GM12878 (cell line): ENCODE data around the gene MBOAT7. TPM values are rescaled to one million over a fixed set of nuclear protein-coding genes. Genes with fewer than 3 reads are reported as not detected.

ENCODE experiments used
- BMI1 ChIP-seq: fragments of 450-650 bp; IDR thresholded peaks from 2 replicates; pipeline ENCODE4 v1.6.1; 2016; ENCODE audit warnings: mild to moderate bottlenecking, moderate library complexity, borderline replicate concordance
- CEBPZ ChIP-seq: fragments of 150-350 bp; IDR thresholded peaks from 2 replicates; pipeline ENCODE4 v1.6.1; 2016; ENCODE audit warnings: low read depth, low read length
- CHD1 ChIP-seq: IDR thresholded peaks from 2 replicates; pipeline ENCODE4 v1.6.1; 2012; ENCODE audit warnings: low read depth, low read length, improper control_type of control experiment
- CHD2 ChIP-seq: IDR thresholded peaks from 2 replicates; pipeline ENCODE4 v1.6.1; 2011; ENCODE audit warnings: low read depth, low read length, improper control_type of control experiment, borderline replicate concordance
- EED ChIP-seq: sonication (generic); IDR thresholded peaks from 2 replicates; pipeline ENCODE4 v1.6.1; 2016; ENCODE audit warnings: antibody characterized with exemption, low read depth
- MTA2 ChIP-seq: fragments of 450-650 bp; IDR thresholded peaks from 2 replicates; pipeline ENCODE4 v1.6.1; 2016; ENCODE audit warnings: low read depth, mild to moderate bottlenecking, moderate library complexity
- MYC ChIP-seq: IDR thresholded peaks from 2 replicates; pipeline ENCODE4 v1.6.1; 2011; ENCODE audit warnings: mild to moderate bottlenecking, low read length, moderate library complexity, inconsistent platforms; ENCODE audit not compliant: insufficient read depth, insufficient replicate concordance, insufficient read length, severe bottlenecking
- NBN ChIP-seq: fragments of 450-650 bp; IDR thresholded peaks from 2 replicates; pipeline ENCODE4 v1.6.1; 2016
- PML ChIP-seq: IDR thresholded peaks from 2 replicates; pipeline ENCODE4 v1.6.1; 2012; ENCODE audit warnings: low read length, inconsistent platforms
- POU2F2 ChIP-seq: IDR thresholded peaks from 3 replicates; pipeline ENCODE4 v1.6.1; 2011; ENCODE audit warnings: low read depth, mild to moderate bottlenecking, low read length, borderline replicate concordance
- RAD51 ChIP-seq: fragments of 450-650 bp; IDR thresholded peaks from 2 replicates; pipeline ENCODE4 v1.6.1; 2016; ENCODE audit warnings: moderate library complexity, mild to moderate bottlenecking, inconsistent platforms
- RCOR1 ChIP-seq: conservative IDR thresholded peaks from 2 replicates; pipeline ENCODE4 v1.6.1; 2012; ENCODE audit warnings: low read depth, low read length, improper control_type of control experiment
- SIN3A ChIP-seq: IDR thresholded peaks from 2 replicates; pipeline ENCODE4 v1.6.1; 2012; ENCODE audit warnings: low read depth, low read length, improper control_type of control experiment
- SIX5 ChIP-seq: IDR thresholded peaks from 2 replicates; pipeline ENCODE4 v1.6.1; 2011; ENCODE audit warnings: mild to moderate bottlenecking, low read depth, low read length, moderate library complexity; ENCODE audit not compliant: severe bottlenecking
- SKIL ChIP-seq: fragments of 450-650 bp; IDR thresholded peaks from 2 replicates; pipeline ENCODE4 v1.6.1; 2017; ENCODE audit warnings: mild to moderate bottlenecking, low read depth, inconsistent platforms; ENCODE audit not compliant: poor library complexity, severe bottlenecking
- SUZ12 ChIP-seq: fragments of 200-600 bp; sonication (generic); IDR thresholded peaks from one replicate; pipeline ENCODE4 v1.6.1; 2018; ENCODE audit warnings: antibody characterized with exemption, mild to moderate bottlenecking; ENCODE audit not compliant: unreplicated experiment
- TCF3 ChIP-seq: IDR thresholded peaks from 2 replicates; pipeline ENCODE4 v1.6.1; 2012; ENCODE audit warnings: low read depth, mild to moderate bottlenecking, low read length, borderline replicate concordance; ENCODE audit not compliant: insufficient read depth
- TCF7 ChIP-seq: IDR thresholded peaks from 2 replicates; pipeline ENCODE4 v1.6.1; 2014; ENCODE audit warnings: antibody characterized with exemption, borderline replicate concordance
- YY1 ChIP-seq: IDR thresholded peaks from 2 replicates; pipeline ENCODE4 v1.6.1; 2011; ENCODE audit warnings: low read depth, mild to moderate bottlenecking, low read length
- ZNF622 ChIP-seq: fragments of 450-650 bp; IDR thresholded peaks from 2 replicates; pipeline ENCODE4 v1.6.1; 2017; ENCODE audit warnings: mild to moderate bottlenecking, inconsistent platforms
- polyA plus RNA-seq, 11 experiments: library from polyadenylated mRNA; depleted of rRNA in 4 of 11; unstranded in 6 of 11; stranded (reverse) in 5 of 11; fragments of >200 nt; fragmentation: Nextera tagmentation in 4 of 11; fragmentation: Illumina TruSeq in 1 of 11; extraction: Ambion mirVana in 4 of 11; extraction: Trizol in 1 of 11; gene quantifications; 1 replicate in 1 of 11; 2 replicates in 10 of 11; pipeline versions ENCODE4 v1.2.1 to v1.2.3, GENCODE V29; 2011 to 2016; ENCODE audit warnings: inconsistent platforms in 2 of 11, missing spikeins in 2 of 11, low read depth in 1 of 11
- total RNA-seq, 4 experiments: library from RNA; depleted of rRNA in 3 of 4; stranded (reverse); fragments of >200 nt in 3 of 4; fragmentation: Illumina TruSeq in 1 of 4; extraction: Trizol in 1 of 4; gene quantifications; 2 replicates each; pipeline versions ENCODE4 v1.2.1 to v1.2.3, GENCODE V29; 2013 to 2021
- TF ChIP-seq, protein P1 (sequence below): fragments of 450-650 bp; IDR thresholded peaks from 2 replicates; pipeline ENCODE4 v1.6.1; 2018; ENCODE audit warnings: borderline replicate concordance, mild to moderate bottlenecking; ENCODE audit not compliant: partially characterized antibody
- TF ChIP-seq, protein P2 (sequence below): fragments of 450-650 bp; IDR thresholded peaks from 2 replicates; pipeline ENCODE4 v1.6.1; 2014; ENCODE audit warnings: mild to moderate bottlenecking

Gene MBOAT7
- total and polyA plus RNA-seq, 10 of the 15 experiments (the other 5 are each of a cell fraction or from before 2014, with no cell fraction given): 0.69 to 44.5 (median 21.7) TPM

- TF ChIP-seq ZNF622 (no peak), CHD2 (peak; percentile 98), RCOR1 (no peak), CHD1 (no peak), PML (no peak), EED (0 out of 2 replicates have a peak, but pooled peaks have one; percentile 25), TCF7 (no peak), MTA2 (no peak), SKIL (peak; percentile 85), BMI1 (no peak), YY1 (no peak), SIN3A (no peak), SIX5 (no peak), POU2F2 (peak; percentile 47; the same call in 1 of the 3 replicates), SUZ12 (no peak), NBN (no peak), MYC (no peak), CEBPZ (peak; percentile 94), TCF3 (no peak), RAD51 (no peak)
- TF ChIP-seq, protein P1, sequence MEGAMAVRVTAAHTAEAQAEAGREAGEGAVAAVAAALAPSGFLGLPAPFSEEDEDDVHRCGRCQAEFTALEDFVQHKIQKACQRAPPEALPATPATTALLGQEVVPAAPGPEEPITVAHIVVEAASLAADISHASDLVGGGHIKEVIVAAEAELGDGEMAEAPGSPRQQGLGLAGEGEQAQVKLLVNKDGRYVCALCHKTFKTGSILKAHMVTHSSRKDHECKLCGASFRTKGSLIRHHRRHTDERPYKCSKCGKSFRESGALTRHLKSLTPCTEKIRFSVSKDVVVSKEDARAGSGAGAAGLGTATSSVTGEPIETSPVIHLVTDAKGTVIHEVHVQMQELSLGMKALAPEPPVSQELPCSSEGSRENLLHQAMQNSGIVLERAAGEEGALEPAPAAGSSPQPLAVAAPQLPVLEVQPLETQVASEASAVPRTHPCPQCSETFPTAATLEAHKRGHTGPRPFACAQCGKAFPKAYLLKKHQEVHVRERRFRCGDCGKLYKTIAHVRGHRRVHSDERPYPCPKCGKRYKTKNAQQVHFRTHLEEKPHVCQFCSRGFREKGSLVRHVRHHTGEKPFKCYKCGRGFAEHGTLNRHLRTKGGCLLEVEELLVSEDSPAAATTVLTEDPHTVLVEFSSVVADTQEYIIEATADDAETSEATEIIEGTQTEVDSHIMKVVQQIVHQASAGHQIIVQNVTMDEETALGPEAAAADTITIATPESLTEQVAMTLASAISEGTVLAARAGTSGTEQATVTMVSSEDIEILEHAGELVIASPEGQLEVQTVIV: peak; percentile 44
- TF ChIP-seq, protein P2, sequence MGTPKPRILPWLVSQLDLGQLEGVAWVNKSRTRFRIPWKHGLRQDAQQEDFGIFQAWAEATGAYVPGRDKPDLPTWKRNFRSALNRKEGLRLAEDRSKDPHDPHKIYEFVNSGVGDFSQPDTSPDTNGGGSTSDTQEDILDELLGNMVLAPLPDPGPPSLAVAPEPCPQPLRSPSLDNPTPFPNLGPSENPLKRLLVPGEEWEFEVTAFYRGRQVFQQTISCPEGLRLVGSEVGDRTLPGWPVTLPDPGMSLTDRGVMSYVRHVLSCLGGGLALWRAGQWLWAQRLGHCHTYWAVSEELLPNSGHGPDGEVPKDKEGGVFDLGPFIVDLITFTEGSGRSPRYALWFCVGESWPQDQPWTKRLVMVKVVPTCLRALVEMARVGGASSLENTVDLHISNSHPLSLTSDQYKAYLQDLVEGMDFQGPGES: peak; percentile 99
Measured at GRCh38 chr19:54136864-54137698, 52.3 kb downstream of the MBOAT7 start (continued).
